Measurements from ENCODE around the gene CERT1.

The CERT1 gene

GRCh38 chr5:75484605-75485004 is 26.8 kb downstream of the CERT1 start:
- DNase-seq (ENCODE audit: low spot score): no peak
- TF ChIP-seq CTCF (IDR thresholded peaks at IDR 0.05; ENCODE audit: extremely low read depth, insufficient read depth, missing control alignments): no peak
- in situ Hi-C loops (cut with MboI; ENCODE audit: low pct_unique_long_range_greater_than_20kb, low sequenced_read_pairs, unreplicated experiment): no loop called here

GRCh38 chr5:75482482-75482881 is 28.9 kb downstream of the CERT1 start:
- TF ChIP-seq CTCF (IDR thresholded peaks at IDR 0.05; ENCODE audit: extremely low read depth, insufficient read depth, missing control alignments): no peak
- in situ Hi-C loops (cut with MboI; ENCODE audit: low pct_unique_long_range_greater_than_20kb, low sequenced_read_pairs, unreplicated experiment): no loop called here
- no peak for DNase-seq (ENCODE audit: low spot score)

GRCh38 chr5:75481024-75481423 is 30.4 kb downstream of the CERT1 start:
- TF ChIP-seq CTCF (IDR thresholded peaks at IDR 0.05; ENCODE audit: extremely low read depth, insufficient read depth, missing control alignments): no peak
- in situ Hi-C loops (cut with MboI; ENCODE audit: low pct_unique_long_range_greater_than_20kb, low sequenced_read_pairs, unreplicated experiment): no loop called here
- no peak for DNase-seq (ENCODE audit: low spot score)

GRCh38 chr5:75475364-75475763 is 36.1 kb downstream of the CERT1 start:
- in situ Hi-C loops (cut with MboI; ENCODE audit: low pct_unique_long_range_greater_than_20kb, low sequenced_read_pairs, unreplicated experiment): no loop called here
- no peak for DNase-seq (ENCODE audit: low spot score)
- no peak for TF ChIP-seq CTCF (IDR thresholded peaks at IDR 0.05; ENCODE audit: extremely low read depth, insufficient read depth, missing control alignments)

GRCh38 chr5:75473463-75473862 is 38.0 kb downstream of the CERT1 start:
- no peak for TF ChIP-seq CTCF (IDR thresholded peaks at IDR 0.05; ENCODE audit: extremely low read depth, insufficient read depth, missing control alignments)
- no peak for DNase-seq (ENCODE audit: low spot score)
- in situ Hi-C loops (cut with MboI; ENCODE audit: low pct_unique_long_range_greater_than_20kb, low sequenced_read_pairs, unreplicated experiment): no loop called here

- in situ Hi-C loops (cut with MboI; ENCODE audit: low pct_unique_long_range_greater_than_20kb, low sequenced_read_pairs, unreplicated experiment): no loop called here
- TF ChIP-seq CTCF (IDR thresholded peaks at IDR 0.05; ENCODE audit: extremely low read depth, insufficient read depth, missing control alignments): no peak
- no peak for DNase-seq (ENCODE audit: low spot score)
Measured at GRCh38 chr5:75472973-75473372, 38.5 kb downstream of the CERT1 start.

GRCh38 chr5:75471193-75471592 is 40.2 kb downstream of the CERT1 start:
- TF ChIP-seq CTCF (IDR thresholded peaks at IDR 0.05; ENCODE audit: extremely low read depth, insufficient read depth, missing control alignments): no peak
- DNase-seq (ENCODE audit: low spot score): no peak
- in situ Hi-C loops (cut with MboI; ENCODE audit: low pct_unique_long_range_greater_than_20kb, low sequenced_read_pairs, unreplicated experiment): no loop called here

All from GM13977 (cell line).